Parathyroid adenoma (tissue), 2 donors: ENCODE results near the gene NT5C3A.
"Not testable (repeated sequence)": the region's sequence is repeated elsewhere in the genome, so short reads cannot be mapped to it uniquely, and the experiment has no call there.

Experiments
- H2AFZ ChIP-seq: fragments of 300-600 bp; sonication (generic); one replicate; pipeline ENCODE4 v1.7.0; 2017; ENCODE audit warnings: antibody characterized with exemption, mild to moderate bottlenecking
- H3K27ac ChIP-seq: fragments of 300-600 bp; sonication (generic); one replicate; pipeline ENCODE4 v1.7.0; 2017
- H3K27me3 ChIP-seq: fragments of 300-600 bp; sonication (generic); one replicate; pipeline ENCODE4 v1.7.0; 2017; ENCODE audit warnings: low read length; ENCODE audit not compliant: control insufficient read depth, insufficient read depth
- H3K36me3 ChIP-seq: fragments of 300-600 bp; sonication (generic); one replicate; pipeline ENCODE4 v1.7.0; 2017; ENCODE audit warnings: low read length; ENCODE audit not compliant: control insufficient read depth, insufficient read depth
- H3K4me1 ChIP-seq: fragments of 300-600 bp; sonication (generic); one replicate; pipeline ENCODE4 v1.7.0; 2017; ENCODE audit warnings: control low read depth
- H3K4me2 ChIP-seq: fragments of 300-600 bp; sonication (generic); one replicate; pipeline ENCODE4 v1.7.0; 2017; ENCODE audit warnings: low read length
- H3K4me3 ChIP-seq: fragments of 300-600 bp; sonication (generic); one replicate; pipeline ENCODE4 v1.7.0; 2017; ENCODE audit warnings: low read depth, low read length
- H3K79me2 ChIP-seq: fragments of 300-600 bp; sonication (generic); one replicate; pipeline ENCODE4 v1.7.0; 2017; ENCODE audit warnings: control low read depth
- H3K9ac ChIP-seq: fragments of 300-600 bp; sonication (generic); one replicate; pipeline ENCODE4 v1.7.0; 2017; ENCODE audit warnings: mild to moderate bottlenecking
- H3K9me3 ChIP-seq: fragments of 300-600 bp; sonication (generic); one replicate; pipeline ENCODE4 v1.7.0; 2017; ENCODE audit warnings: low read length; ENCODE audit not compliant: control insufficient read depth
- TF ChIP-seq, protein P1 (sequence below): fragments of 300-600 bp; sonication (generic); IDR thresholded peaks from one replicate; pipeline ENCODE4 v1.7.0; 2017; ENCODE audit warnings: antibody characterized with exemption, mild to moderate bottlenecking
- donor health status: primary hyperparathyroidism.

Gene NT5C3A

DNA sequence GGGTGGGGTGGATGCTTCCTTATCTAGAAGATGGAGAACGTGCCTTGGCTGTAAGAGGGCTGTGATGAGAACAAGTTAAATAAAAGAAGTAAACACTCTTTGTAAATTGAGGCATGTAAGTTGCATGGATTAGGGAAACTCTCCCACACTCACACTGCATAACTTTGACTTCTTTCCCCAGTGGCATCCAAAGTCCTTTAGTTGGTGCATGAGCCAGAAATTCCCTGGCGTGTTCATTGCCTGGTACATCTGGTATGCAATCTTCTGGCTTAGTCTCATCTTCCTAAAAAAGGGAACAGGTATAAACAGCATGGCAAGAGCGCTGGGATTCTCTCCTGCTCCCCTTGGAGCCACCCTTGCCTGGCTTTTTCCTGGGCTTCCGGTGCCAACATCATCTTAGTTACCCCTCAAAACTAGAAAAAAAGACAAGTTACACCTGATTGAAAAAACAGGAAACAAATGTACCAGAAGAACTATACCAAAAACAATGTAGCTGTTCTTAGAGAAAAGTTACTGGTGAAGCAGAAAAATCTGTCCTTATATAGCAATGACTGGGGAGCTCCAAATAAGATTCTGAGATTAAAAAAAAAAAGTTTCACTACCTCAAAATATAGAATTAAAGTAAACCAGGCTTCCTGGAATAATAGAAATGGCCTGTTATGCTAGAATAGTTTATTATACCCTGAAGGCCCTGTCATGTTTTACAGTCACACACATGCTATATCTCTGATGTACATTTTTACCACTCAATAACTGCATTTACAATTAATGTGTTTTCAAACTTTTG lies 36.8 kb upstream of the NT5C3A start:
- no peaks in the 10 kb centered on the region for H3K4me1 ChIP-seq
- TF ChIP-seq, protein P1, sequence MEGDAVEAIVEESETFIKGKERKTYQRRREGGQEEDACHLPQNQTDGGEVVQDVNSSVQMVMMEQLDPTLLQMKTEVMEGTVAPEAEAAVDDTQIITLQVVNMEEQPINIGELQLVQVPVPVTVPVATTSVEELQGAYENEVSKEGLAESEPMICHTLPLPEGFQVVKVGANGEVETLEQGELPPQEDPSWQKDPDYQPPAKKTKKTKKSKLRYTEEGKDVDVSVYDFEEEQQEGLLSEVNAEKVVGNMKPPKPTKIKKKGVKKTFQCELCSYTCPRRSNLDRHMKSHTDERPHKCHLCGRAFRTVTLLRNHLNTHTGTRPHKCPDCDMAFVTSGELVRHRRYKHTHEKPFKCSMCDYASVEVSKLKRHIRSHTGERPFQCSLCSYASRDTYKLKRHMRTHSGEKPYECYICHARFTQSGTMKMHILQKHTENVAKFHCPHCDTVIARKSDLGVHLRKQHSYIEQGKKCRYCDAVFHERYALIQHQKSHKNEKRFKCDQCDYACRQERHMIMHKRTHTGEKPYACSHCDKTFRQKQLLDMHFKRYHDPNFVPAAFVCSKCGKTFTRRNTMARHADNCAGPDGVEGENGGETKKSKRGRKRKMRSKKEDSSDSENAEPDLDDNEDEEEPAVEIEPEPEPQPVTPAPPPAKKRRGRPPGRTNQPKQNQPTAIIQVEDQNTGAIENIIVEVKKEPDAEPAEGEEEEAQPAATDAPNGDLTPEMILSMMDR = no peak
- no peak overlapping the region for H3K4me3 ChIP-seq
- no peak overlapping the region for H3K27ac ChIP-seq
- H2AFZ ChIP-seq = no peak overlapping the region
- H3K27me3 ChIP-seq = no peaks in the 10 kb centered on the region
- peaks cover 10% of the 10 kb centered on the region for H3K79me2 ChIP-seq
- no peak overlapping the region for H3K9ac ChIP-seq
- no peaks in the 10 kb centered on the region for H3K36me3 ChIP-seq
- no peaks in the 10 kb centered on the region for H3K9me3 ChIP-seq
- H3K4me2 ChIP-seq = no peak overlapping the region

DNA sequence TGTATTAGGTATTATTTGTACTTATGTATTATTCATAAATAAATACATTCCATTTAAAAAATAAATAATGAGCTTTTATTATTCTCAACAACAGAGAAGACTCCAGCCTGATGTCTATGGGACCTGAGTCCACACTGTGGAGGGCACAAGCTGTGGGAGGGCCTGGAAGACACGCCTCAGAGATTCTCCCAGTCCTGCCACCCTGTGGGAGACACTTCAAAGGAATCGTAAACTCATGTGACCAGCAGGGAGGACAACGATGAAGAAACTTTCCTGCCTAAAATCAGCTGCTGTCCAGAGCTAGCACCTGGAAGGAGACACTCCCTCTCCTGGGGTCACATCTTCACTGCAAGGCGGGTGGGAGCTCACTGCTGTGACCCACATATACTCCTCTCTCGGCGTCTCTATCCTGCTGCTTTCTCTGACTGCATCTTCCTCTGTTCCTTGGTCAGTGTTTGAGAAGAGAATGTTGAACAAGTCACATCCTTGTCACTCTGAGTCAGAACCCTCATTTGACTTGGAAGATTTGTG lies 32.2 kb upstream of the NT5C3A start:
- H3K9me3 ChIP-seq, H3K9ac ChIP-seq, H3K27me3 ChIP-seq, H3K79me2 ChIP-seq, H3K4me3 ChIP-seq, H3K4me1 ChIP-seq, H3K4me2 ChIP-seq, H3K36me3 ChIP-seq, H3K27ac ChIP-seq, H2AFZ ChIP-seq: not testable (repeated sequence)

DNA sequence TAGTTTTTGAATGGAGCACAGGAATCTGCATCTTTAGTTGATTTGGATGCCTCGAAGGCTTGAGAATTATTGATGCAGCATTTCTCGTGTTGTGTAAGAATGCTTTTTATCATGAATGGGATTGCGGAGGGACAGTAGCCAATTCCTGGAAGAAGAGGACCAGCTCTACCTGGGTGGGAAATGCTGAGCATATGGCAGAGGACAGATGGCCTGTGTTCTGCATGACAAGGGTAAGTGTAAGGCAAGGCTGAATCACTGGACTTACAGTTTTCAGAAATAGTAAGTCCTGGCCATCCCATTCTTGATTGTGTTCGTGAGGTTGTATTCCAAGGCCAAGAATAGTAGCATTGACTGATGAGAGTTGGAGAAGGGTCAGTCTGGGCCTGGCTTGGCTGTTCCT lies 30.7 kb upstream of the NT5C3A start:
- Histone ChIP-seq H3K9me3 (no peaks in the 10 kb centered on the region), H3K4me1 (peaks cover 6% of the 10 kb centered on the region), H3K9ac (no peak overlapping the region), H3K4me3 (no peak overlapping the region), H3K27ac (no peak overlapping the region), H3K36me3 (no peaks in the 10 kb centered on the region), H3K79me2 (no peaks in the 10 kb centered on the region), H3K4me2 (no peak overlapping the region), H3K27me3 (no peaks in the 10 kb centered on the region), H2AFZ (no peak overlapping the region)
- TF ChIP-seq, protein P1 = no peak

DNA sequence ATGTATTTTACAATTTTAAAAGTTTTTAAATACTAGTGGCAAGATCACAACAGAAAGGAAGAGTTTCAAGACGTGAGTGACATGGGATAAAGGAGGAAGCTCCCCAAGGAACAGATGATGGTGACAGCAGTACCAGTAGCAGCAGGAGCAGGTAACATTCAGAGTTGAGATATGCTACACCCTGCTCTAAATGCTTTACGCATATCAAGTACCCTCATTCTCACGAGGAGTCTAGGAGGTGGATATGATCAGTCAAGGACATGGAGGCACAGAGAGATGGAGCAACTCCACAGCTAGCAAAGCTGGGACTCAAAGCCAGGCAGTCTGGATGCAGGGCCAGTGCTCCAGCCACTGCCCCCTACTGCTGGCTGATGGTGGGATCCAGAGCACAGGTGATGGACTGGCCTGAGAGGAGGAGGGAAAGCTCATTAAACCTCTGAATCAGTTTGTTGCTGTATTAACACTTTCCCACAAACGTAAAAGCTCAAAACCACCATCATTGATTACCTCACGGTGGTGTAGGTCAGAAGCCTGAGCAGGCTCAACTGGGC lies 29.1 kb upstream of the NT5C3A start:
- H3K27ac ChIP-seq = no peak overlapping the region
- no peak overlapping the region for H3K4me3 ChIP-seq
- no peak overlapping the region for H3K9ac ChIP-seq
- no peak overlapping the region for H3K4me2 ChIP-seq
- no peaks in the 10 kb centered on the region for H3K9me3 ChIP-seq
- H3K36me3 ChIP-seq = no peaks in the 10 kb centered on the region
- H2AFZ ChIP-seq = peak overlapping the region; percentile 51
- H3K27me3 ChIP-seq = no peaks in the 10 kb centered on the region
- no peaks in the 10 kb centered on the region for H3K79me2 ChIP-seq
- TF ChIP-seq, protein P1 = peak; percentile 2
- peaks cover 6% of the 10 kb centered on the region for H3K4me1 ChIP-seq

DNA sequence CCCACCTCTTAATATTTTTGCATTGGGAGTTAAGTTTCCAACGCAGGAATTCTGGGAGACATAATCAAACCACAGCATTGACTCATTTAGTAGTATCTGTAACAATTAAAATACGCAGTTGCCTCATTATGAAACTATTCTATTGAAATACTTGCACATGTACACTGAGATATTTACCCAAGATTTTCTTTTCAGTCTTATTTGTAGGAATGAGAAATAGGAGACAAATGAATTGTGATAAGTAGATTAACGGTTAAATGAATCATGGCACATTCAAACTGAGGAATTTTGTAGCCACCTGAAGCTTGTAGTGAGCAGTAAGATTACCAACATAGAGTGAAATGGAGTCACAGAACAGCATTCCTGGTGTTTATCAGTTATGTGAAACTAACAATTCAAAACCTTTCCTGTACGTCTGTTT lies 28.5 kb upstream of the NT5C3A start:
- H3K4me1 ChIP-seq = peaks cover 6% of the 10 kb centered on the region
- H3K27ac ChIP-seq = no peak overlapping the region
- TF ChIP-seq, protein P1 = no peak
- H2AFZ ChIP-seq = peak overlapping the region; percentile 51
- no peaks in the 10 kb centered on the region for H3K79me2 ChIP-seq
- H3K27me3 ChIP-seq = no peaks in the 10 kb centered on the region
- H3K9ac ChIP-seq = no peak overlapping the region
- H3K36me3 ChIP-seq = no peaks in the 10 kb centered on the region
- no peak overlapping the region for H3K4me2 ChIP-seq
- H3K4me3 ChIP-seq = no peak overlapping the region
- no peaks in the 10 kb centered on the region for H3K9me3 ChIP-seq
